ENCODE data around the gene GADD45G. TPM values are rescaled to one million over a fixed set of nuclear protein-coding genes. Genes with fewer than 3 reads are reported as not detected.

GADD45G gene
- total RNA-seq, 2 donors from 2014 or later = 8.1 to 10.8 TPM

- intact Hi-C loops (cut with DNase I) = loop anchor here (5.0 kb wide), 1 partner anchor 298 kb away; no protein-coding TSS in a partner anchor
- no peak overlapping the region for H3K27ac ChIP-seq
- DNase-seq = no peak
Observed at GRCh38 chr9:89619019-89619418, 14.2 kb downstream of the GADD45G start.

GRCh38 chr9:89619424-89620138, 14.8 kb downstream of the GADD45G start:
- H3K27ac ChIP-seq = no peak overlapping the region
- H3K4me1 ChIP-seq = no peaks in the 10 kb centered on the region

More at GRCh38 chr9:89619019-89619418, 14.2 kb downstream of the GADD45G start:
- Histone ChIP-seq H3K36me3 (no peaks in the 10 kb centered on the region), H3K4me3 (no peak overlapping the region), H3K9ac (ENCODE audit: low read depth in 2 of 2, low read length in 2 of 2) (no peak overlapping the region), H3K27me3 (no peaks in the 10 kb centered on the region), H3K9me3 (no peaks in the 10 kb centered on the region), H3K4me1 (no peaks in the 10 kb centered on the region)
- no peak for TF ChIP-seq CTCF (IDR thresholded peaks at IDR 0.05)

DNA sequence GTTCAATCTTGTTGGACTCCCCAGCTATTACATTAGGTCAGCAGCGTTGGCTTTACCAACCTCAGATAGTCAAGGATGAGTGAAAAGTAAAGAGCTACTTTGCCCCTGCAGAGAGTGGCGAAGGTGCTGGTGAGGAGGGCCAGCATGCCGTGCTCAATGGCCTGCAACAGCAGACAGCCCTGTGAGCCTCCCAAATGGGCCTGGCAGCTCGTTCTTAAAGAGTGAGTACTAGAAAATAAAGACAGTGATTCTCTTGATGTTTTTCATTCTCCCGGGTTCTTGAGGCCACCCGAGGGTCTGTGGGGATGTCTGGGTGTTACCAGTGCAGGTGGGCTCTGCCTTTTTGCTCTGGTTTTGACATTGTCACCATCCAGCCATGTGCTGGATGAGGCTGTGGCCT, 16.2 kb downstream of the GADD45G start:
- no peak overlapping the region for H3K27ac ChIP-seq
- H3K9ac ChIP-seq (ENCODE audit: low read depth in 2 of 2, low read length in 2 of 2) = no peak overlapping the region
- H3K27me3 ChIP-seq = no peaks in the 10 kb centered on the region
- intact Hi-C loops (cut with DNase I) = no loop called here
- H3K9me3 ChIP-seq = no peaks in the 10 kb centered on the region
- TF ChIP-seq CTCF (IDR thresholded peaks at IDR 0.05) = no peak
- no peaks in the 10 kb centered on the region for H3K36me3 ChIP-seq
- no peaks in the 10 kb centered on the region for H3K4me1 ChIP-seq
- H3K4me3 ChIP-seq = no peak overlapping the region
- DNase-seq = no peak

More at GRCh38 chr9:89619424-89620138, 14.8 kb downstream of the GADD45G start:
- H3K9me3 ChIP-seq = no peaks in the 10 kb centered on the region
- DNase-seq = no peak
- intact Hi-C loops (cut with DNase I) = loop anchor here (5.0 kb wide), 1 partner anchor 298 kb away; no protein-coding TSS in a partner anchor
- no peak for TF ChIP-seq CTCF (IDR thresholded peaks at IDR 0.05)
- no peaks in the 10 kb centered on the region for H3K27me3 ChIP-seq
- no peak overlapping the region for H3K9ac ChIP-seq (ENCODE audit: low read depth in 2 of 2, low read length in 2 of 2)
- H3K4me3 ChIP-seq = no peak overlapping the region
- H3K36me3 ChIP-seq = no peaks in the 10 kb centered on the region

GRCh38 chr9:89621676-89622075, 16.9 kb downstream of the GADD45G start:
- no peaks in the 10 kb centered on the region for H3K9me3 ChIP-seq
- no peaks in the 10 kb centered on the region for H3K36me3 ChIP-seq
- H3K27me3 ChIP-seq = no peaks in the 10 kb centered on the region
- DNase-seq = no peak
- H3K4me3 ChIP-seq = no peak overlapping the region
- no peak overlapping the region for H3K27ac ChIP-seq
- no peak overlapping the region for H3K9ac ChIP-seq (ENCODE audit: low read depth in 2 of 2, low read length in 2 of 2)
- no peak for TF ChIP-seq CTCF (IDR thresholded peaks at IDR 0.05)
- intact Hi-C loops (cut with DNase I) = no loop called here
- no peaks in the 10 kb centered on the region for H3K4me1 ChIP-seq

GRCh38 chr9:89622933-89623861, 18.4 kb downstream of the GADD45G start:
- no peak for DNase-seq
- Histone ChIP-seq H3K4me3 (no peak overlapping the region), H3K9ac (ENCODE audit: low read depth in 2 of 2, low read length in 2 of 2) (no peak overlapping the region), H3K36me3 (no peaks in the 10 kb centered on the region), H3K27ac (no peak overlapping the region), H3K4me1 (no peaks in the 10 kb centered on the region), H3K9me3 (no peaks in the 10 kb centered on the region), H3K27me3 (no peaks in the 10 kb centered on the region)
- intact Hi-C loops (cut with DNase I) = no loop called here
- TF ChIP-seq CTCF (IDR thresholded peaks at IDR 0.05) = no peak
